PC-9 (cell line): ENCODE results near the gene HAND1.
A peak's percentile ranks its signal among the peaks of the same experiment; 100 is the strongest.

Experiments
- CTCF ChIP-seq: fragments of 200-600 bp; sonication (generic); conservative IDR thresholded peaks from 2 replicates; pipeline ENCODE4 v1.6.1; 2017; ENCODE audit warnings: mixed run types, antibody characterized with exemption, mild to moderate bottlenecking, moderate library complexity
- EZH2 ChIP-seq: fragments of 200-600 bp; sonication (generic); IDR thresholded peaks from 2 replicates; pipeline ENCODE4 v1.8.0; 2017; ENCODE audit warnings: antibody characterized with exemption, low read depth

GRCh38 chr5:154461531-154461930, 16.5 kb downstream of the HAND1 start:
- TF ChIP-seq EZH2 (no peak), CTCF (peak; percentile 40; the same call in 1 of the 2 replicates)
